MCF 10A (cell line): ENCODE data around the gene EXOC4. TPM values are rescaled to one million over a fixed set of nuclear protein-coding genes. Genes with fewer than 3 reads are reported as not detected.

Source experiments
- BruUV-seq: library from RNA; stranded (reverse); fragments of 400-500 nt; replicated peaks from 2 replicates; lab custom pipeline; 2021; lab: Mats Ljungman, UMichigan
- CTCF ChIA-PET: fragments of 300-600 bp; sonication (Branson Sonifier 250); formaldehyde crosslinking; extraction: SDS; loops from one replicate; lab custom pipeline; 2021; ENCODE audit warnings: antibody characterized with exemption, inconsistent platforms; lab: Yijun Ruan, JAX
- POLR2A ChIA-PET: fragments of 300-600, 350-650 bp; sonication (Branson Sonifier 250); formaldehyde crosslinking; extraction: SDS; loops from one replicate; lab custom pipeline; 2020; ENCODE audit warnings: antibody characterized with exemption, inconsistent platforms; lab: Yijun Ruan, JAX
- DNase-seq: peaks from one replicate; pipeline ENCODE4 v3.0.0-alpha.2; 2018; ENCODE audit not compliant: unreplicated experiment
- H3K27ac Mint-ChIP-seq: one replicate; pipeline ENCODE4 v1.8.0; 2022; ENCODE audit warnings: mild to moderate bottlenecking, low read depth, mixed read lengths; ENCODE audit not compliant: unreplicated experiment
- H3K27me3 Mint-ChIP-seq: one replicate; pipeline ENCODE4 v1.8.0; 2022; ENCODE audit warnings: mixed read lengths; ENCODE audit not compliant: insufficient read depth, unreplicated experiment
- H3K36me3 Mint-ChIP-seq: one replicate; pipeline ENCODE4 v1.8.0; 2022; ENCODE audit warnings: mild to moderate bottlenecking, moderate library complexity, mixed read lengths; ENCODE audit not compliant: insufficient read depth, unreplicated experiment
- H3K4me1 Mint-ChIP-seq: one replicate; pipeline ENCODE4 v1.8.0; 2022; ENCODE audit warnings: mixed read lengths; ENCODE audit not compliant: insufficient read depth, unreplicated experiment
- H3K4me3 Mint-ChIP-seq: one replicate; pipeline ENCODE4 v1.8.0; 2022; ENCODE audit warnings: mild to moderate bottlenecking, moderate library complexity, mixed read lengths; ENCODE audit not compliant: unreplicated experiment
- H3K9me3 Mint-ChIP-seq: one replicate; pipeline ENCODE4 v1.8.0; 2022; ENCODE audit warnings: mixed read lengths; ENCODE audit not compliant: unreplicated experiment
- intact Hi-C: fragments of 100-400 bp; cut with micrococcal nuclease; formaldehyde crosslinking; loops from 2 replicates; pipeline ENCODE4 v1.14.1; 2022
- total RNA-seq: library from RNA; stranded (reverse); gene quantifications from 2 replicates; pipeline ENCODE4 v1.2.3, GENCODE V29; 2022
- TF ChIP-seq, protein P1 (sequence below): fragments of 200-600 bp; IDR thresholded peaks from one replicate; pipeline ENCODE4 v1.8.0; 2022; ENCODE audit warnings: antibody characterized with exemption, mild to moderate bottlenecking; ENCODE audit not compliant: unreplicated experiment

EXOC4 gene
- total RNA-seq, 1 experiment from 2014 or later: 105 TPM

DNA sequence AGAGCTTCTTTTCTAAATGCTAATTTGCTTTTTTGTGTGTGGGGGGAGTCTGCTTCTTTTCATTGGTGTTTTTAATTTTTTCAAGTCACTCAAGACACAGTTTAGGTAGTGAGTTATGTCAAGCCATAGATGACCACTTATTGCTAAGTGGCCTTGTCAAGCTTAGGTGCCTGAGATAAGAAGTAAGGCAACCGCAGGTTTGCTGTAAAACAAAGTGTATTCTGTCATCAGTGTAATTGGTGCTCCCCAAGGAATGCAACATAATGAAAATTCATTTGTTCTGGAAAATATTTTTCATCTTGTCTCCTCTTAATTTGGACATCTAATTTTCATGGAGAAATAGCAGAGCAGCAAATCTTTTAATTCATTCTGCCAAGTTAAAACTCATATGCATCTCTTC is 249.6 kb downstream of the EXOC4 start:
- ChIA-PET POLR2A (interaction anchor here (1.7 kb wide), 1 partner anchor 8 kb away, joined by 3 read pairs; no protein-coding TSS in a partner anchor), CTCF (no interaction called here)
- no TSS peak for BruUV-seq
- H3K9me3 Mint-ChIP-seq: no peaks in the 10 kb centered on the region
- H3K4me1 Mint-ChIP-seq: peaks cover 6% of the 10 kb centered on the region
- H3K36me3 Mint-ChIP-seq: no peaks in the 10 kb centered on the region
- H3K27me3 Mint-ChIP-seq: no peaks in the 10 kb centered on the region
- TF ChIP-seq, protein P1, sequence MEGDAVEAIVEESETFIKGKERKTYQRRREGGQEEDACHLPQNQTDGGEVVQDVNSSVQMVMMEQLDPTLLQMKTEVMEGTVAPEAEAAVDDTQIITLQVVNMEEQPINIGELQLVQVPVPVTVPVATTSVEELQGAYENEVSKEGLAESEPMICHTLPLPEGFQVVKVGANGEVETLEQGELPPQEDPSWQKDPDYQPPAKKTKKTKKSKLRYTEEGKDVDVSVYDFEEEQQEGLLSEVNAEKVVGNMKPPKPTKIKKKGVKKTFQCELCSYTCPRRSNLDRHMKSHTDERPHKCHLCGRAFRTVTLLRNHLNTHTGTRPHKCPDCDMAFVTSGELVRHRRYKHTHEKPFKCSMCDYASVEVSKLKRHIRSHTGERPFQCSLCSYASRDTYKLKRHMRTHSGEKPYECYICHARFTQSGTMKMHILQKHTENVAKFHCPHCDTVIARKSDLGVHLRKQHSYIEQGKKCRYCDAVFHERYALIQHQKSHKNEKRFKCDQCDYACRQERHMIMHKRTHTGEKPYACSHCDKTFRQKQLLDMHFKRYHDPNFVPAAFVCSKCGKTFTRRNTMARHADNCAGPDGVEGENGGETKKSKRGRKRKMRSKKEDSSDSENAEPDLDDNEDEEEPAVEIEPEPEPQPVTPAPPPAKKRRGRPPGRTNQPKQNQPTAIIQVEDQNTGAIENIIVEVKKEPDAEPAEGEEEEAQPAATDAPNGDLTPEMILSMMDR: no peak
- intact Hi-C loops: no loop called here
- DNase-seq: no peak
- no peak overlapping the region for H3K4me3 Mint-ChIP-seq
- H3K27ac Mint-ChIP-seq: no peak overlapping the region

DNA sequence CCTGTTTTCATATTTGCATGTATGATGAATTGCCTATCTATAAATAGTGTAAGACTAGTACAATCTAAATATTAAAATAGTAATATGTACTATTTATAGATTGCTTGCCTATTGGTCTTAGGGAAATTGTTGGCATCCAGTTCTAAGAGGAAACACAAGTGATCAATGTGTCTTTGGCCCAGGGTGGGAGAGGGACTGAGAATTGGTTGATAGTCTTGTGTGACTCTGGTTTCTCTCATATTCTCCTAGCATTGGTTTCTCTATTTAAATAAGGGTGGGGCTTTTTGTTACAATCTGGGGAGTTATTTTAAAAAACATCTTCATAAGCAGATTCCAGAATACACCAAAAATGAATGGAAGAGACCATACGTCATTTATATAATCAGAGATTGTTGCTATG is 250.1 kb downstream of the EXOC4 start:
- POLR2A ChIA-PET: no interaction called here
- intact Hi-C loops: no loop called here

DNA sequence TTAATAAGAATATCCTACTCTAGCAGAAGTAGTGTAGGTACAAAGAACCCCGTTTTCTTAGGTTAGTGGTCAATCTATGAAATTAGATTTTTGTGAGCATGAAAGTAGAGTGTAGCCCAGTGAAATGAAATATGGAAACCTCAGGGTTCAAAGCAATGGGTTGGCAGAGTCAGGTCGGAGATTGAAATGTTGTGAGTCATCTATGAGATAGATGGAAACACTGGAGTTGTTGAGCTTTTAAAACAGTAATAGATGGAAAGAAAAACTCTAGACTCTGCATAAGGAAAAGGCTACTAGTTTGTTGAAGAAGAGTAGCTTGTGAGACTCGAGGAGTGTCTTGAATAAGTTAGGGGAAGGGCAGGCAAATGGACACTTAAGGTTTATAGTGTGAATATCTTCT is 251.9 kb downstream of the EXOC4 start:
- Mint-ChIP-seq H3K27me3 (no peaks in the 10 kb centered on the region), H3K36me3 (no peaks in the 10 kb centered on the region), H3K4me3 (no peak overlapping the region), H3K27ac (no peak overlapping the region), H3K4me1 (peaks cover 6% of the 10 kb centered on the region), H3K9me3 (no peaks in the 10 kb centered on the region)
- BruUV-seq: no TSS peak
- ChIA-PET CTCF (interaction anchor here (0.6 to 1.5 kb wide), 2 partner anchors 79 to 164 kb away, joined by 3 to 4 read pairs; no protein-coding TSS in a partner anchor), POLR2A (interaction anchor here (0.6 kb wide), 2 partner anchors 348 to 636 kb away, joined by 3 read pairs; no protein-coding TSS in a partner anchor)
- intact Hi-C loops: no loop called here
- TF ChIP-seq, protein P1: no peak
- no peak for DNase-seq

More for the DNA sequence above, 250.1 kb downstream of the EXOC4 start:
- Mint-ChIP-seq H3K4me1 (peaks cover 6% of the 10 kb centered on the region), H3K9me3 (no peaks in the 10 kb centered on the region), H3K36me3 (no peaks in the 10 kb centered on the region), H3K4me3 (no peak overlapping the region), H3K27ac (no peak overlapping the region), H3K27me3 (no peaks in the 10 kb centered on the region)
- CTCF ChIA-PET: no interaction called here
- DNase-seq: no peak
- TF ChIP-seq, protein P1: no peak
- BruUV-seq: no TSS peak

DNA sequence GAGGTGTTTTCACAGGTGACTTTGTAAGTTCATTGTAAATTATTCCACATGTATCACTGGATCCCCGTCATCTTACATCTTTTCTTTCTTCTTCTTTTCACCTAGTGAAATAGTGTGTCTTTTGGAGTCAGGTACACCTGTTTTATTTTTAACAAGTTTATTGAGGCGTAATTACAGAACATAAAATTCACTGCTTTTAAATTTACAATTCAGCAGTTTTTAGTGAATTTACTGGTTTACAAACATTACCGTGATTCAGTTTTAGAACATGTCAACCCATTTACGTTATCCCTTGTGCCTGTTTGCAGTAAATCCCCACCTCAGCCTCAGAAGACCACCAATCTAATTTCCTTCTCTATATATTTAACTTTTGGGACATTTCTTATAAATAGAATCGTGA is 256.9 kb downstream of the EXOC4 start:
- BruUV-seq: no TSS peak
- ChIA-PET CTCF (no interaction called here), POLR2A (interaction anchor here (0.5 to 1.4 kb wide), 2 partner anchors 8 to 258 kb away, joined by 3 read pairs; no protein-coding TSS in a partner anchor)
- Mint-ChIP-seq H3K27me3 (no peaks in the 10 kb centered on the region), H3K4me1 (peaks cover 27% of the 10 kb centered on the region), H3K27ac (no peak overlapping the region), H3K4me3 (no peak overlapping the region), H3K9me3 (no peaks in the 10 kb centered on the region), H3K36me3 (no peaks in the 10 kb centered on the region)
- TF ChIP-seq, protein P1: no peak
- intact Hi-C loops: no loop called here
- DNase-seq: no peak
